Non-pigmented ciliary epithelial cell (primary cell): ENCODE results near the gene ANKDD1B.
"Not testable (repeated sequence)": the region's sequence is repeated elsewhere in the genome, so short reads cannot be mapped to it uniquely, and the experiment has no call there.

ENCODE experiments used
- DNase-seq: peaks from one replicate; pipeline ENCODE4 v3.0.0-alpha.2; 2010; ENCODE audit warnings: low read depth

ANKDD1B gene

GRCh38 chr5:75662061-75662460 is 50.8 kb downstream of the ANKDD1B start:
- DNase-seq, result no peak

- no peak for DNase-seq
Measured at GRCh38 chr5:75663579-75664284, 52.5 kb downstream of the ANKDD1B start.

GRCh38 chr5:75664979-75665378 is 53.7 kb downstream of the ANKDD1B start:
- no peak for DNase-seq

- no peak for DNase-seq
Measured at GRCh38 chr5:75666801-75667200, 55.5 kb downstream of the ANKDD1B start.

- no peak for DNase-seq
Measured at GRCh38 chr5:75667586-75667985, 56.3 kb downstream of the ANKDD1B start.

DNA sequence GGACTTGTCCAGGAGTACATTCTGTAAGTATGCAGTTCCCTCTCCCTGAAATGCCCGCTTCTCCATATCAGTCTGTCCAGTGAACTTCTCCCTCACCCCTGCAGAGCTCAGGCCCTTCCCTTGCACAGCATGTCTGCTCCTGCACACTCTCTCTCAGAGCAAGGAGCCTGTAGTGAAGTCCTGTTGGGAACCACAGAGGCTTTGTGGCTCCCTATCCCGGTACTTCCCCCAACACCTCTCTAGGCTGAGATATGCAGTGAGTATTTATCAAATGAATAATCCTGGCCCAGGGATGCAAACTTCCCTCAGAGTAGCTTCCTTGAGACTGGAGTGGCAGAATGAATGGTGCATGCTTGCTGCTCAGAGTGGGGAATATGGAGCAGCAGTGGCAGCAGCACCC is 57.2 kb downstream of the ANKDD1B start:
- DNase-seq, result no peak

DNA sequence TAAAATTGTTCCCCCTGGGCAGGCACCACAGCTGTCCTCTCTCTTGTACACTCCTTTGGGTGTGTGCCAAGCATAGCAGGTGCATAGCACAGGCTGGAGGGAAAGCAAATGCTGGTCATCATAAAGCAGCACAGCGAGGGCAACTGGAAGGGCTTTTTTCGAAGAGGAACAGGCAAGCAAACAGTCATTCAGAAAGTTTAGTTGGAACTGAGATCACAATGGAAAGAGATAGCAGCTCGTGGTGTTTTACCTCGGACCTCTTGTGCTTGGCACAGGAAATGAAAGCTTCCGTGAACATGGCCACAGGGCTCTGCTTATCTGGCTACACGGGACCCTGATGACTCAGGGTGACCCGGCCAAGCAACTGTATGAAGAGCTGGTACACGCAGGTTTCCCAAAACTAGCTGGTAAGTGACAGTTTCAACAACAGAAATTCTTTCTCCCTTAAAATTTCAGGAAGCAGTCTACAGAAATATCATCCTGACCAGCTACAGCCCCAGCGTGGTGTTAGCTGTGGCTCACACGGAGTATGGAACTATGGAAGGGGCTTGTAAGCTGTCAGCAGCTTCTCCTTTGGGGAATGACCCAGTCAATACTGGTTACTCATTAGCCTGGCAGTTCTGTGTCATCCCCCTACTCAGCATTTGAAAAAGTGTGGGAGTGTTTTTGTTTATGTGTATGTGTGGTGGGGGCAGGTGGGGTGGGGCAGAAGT is 57.9 kb downstream of the ANKDD1B start:
- no peak for DNase-seq

- DNase-seq, result no peak
Measured at GRCh38 chr5:75670577-75670976, 59.3 kb downstream of the ANKDD1B start.

- DNase-seq, result no peak
Measured at GRCh38 chr5:75671506-75671905, 60.3 kb downstream of the ANKDD1B start.

DNA sequence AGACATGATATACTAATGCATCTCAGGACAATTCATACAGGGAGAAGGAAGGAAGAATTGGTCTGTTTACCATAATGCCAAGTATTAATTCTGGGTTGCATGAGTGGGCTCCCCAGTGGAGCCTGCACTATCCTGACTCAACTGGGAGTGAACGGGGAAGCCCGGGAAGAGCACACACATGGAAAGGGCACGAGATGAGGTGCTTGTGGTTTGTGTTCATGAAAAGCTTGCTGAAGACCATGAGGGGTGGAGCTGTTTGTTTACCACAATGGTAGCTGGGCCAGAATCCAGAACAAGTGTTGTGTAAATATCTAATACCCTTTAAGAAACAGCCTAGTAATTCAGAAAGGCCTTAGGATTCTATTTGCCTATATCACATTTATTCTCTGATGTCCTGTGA is 61.4 kb downstream of the ANKDD1B start:
- no peak for DNase-seq

GRCh38 chr5:75675783-75676182 is 64.5 kb downstream of the ANKDD1B start:
- DNase-seq, result no peak

DNA sequence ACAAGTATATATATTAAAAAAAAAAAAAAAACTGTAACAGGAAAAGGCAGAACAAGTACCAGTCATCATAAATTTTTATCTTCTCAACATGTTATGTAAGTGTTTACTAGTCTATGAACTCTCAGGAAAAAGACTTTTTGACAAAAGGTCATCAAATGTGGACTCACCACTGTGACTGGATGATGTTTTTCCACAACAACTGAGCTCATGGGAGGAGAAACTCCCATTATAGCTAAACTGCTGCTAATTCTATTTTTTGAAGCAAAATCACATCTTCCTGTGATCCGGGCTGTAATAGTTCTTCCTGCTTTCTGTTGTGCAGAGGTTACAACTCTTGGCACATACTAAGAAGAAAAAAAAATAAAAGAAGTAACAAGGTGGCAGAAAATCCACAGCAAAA is 66.4 kb downstream of the ANKDD1B start:
- no peak for DNase-seq

- no peak for DNase-seq
Measured at GRCh38 chr5:75678155-75678554, 66.9 kb downstream of the ANKDD1B start.

GRCh38 chr5:75681125-75681830 is 70.0 kb downstream of the ANKDD1B start:
- DNase-seq, result no peak

DNA sequence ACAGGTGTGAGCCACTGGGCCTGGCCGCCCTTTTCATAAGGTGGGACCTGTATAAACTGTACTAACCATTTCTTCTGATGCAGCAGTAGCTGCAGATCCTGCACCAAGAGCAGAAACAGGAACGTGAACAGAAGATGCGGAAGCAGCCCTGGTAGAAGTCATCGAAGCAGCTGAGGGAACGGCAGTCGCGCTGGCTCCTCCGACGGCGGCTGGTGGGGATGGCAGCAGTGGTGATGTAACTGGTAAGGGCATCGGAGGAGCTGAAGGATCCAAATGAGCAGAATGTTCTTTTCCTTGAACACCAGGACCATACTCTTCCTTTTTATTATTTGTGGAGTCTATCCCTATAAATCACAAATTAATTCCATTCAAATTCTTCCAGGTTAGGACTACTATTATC is 73.9 kb downstream of the ANKDD1B start:
- DNase-seq, result no peak

GRCh38 chr5:75686480-75686879 is 75.2 kb downstream of the ANKDD1B start:
- no peak for DNase-seq

- DNase-seq, result no peak
Measured at GRCh38 chr5:75690669-75691068, 79.4 kb downstream of the ANKDD1B start.

DNA sequence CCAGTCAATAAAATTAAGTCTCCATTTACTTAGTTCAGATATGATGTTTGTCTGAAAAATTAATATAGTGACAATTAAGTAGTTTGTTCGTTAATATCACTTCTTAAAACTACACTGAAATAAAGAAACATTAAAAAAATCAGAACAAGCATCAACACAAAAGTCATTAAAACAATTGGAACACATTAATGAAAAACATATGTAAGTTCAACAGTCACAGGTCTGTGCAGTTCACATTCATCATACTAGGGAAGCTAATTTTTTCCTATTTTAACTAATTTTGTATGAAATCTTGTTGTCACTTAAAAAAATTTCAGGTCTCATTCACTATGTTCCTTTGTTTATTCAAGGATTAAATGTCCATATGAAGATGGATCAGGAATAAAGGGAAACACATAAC is 83.5 kb downstream of the ANKDD1B start:
- DNase-seq, result no peak

- not testable (repeated sequence) for DNase-seq
Measured at GRCh38 chr5:75695472-75696351, 84.5 kb downstream of the ANKDD1B start.

DNA sequence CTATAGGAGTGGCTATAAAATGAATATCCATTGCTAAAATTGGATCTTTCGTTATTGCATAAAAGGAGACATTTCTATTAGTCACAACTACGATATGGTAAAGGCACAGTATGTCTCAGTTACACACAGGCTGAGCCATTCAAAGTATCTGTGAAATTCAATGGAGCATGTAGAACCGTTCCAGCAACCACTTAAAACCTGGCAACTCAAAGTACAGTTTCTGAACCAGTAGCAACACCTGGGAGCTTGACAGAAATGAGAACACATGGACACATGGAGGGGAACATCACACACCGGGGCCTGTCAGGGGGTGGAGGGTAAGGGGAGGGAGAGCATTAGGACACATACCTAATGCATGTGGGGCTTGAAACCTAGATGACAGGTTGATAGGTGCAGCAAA is 90.6 kb downstream of the ANKDD1B start:
- no peak for DNase-seq

DNA sequence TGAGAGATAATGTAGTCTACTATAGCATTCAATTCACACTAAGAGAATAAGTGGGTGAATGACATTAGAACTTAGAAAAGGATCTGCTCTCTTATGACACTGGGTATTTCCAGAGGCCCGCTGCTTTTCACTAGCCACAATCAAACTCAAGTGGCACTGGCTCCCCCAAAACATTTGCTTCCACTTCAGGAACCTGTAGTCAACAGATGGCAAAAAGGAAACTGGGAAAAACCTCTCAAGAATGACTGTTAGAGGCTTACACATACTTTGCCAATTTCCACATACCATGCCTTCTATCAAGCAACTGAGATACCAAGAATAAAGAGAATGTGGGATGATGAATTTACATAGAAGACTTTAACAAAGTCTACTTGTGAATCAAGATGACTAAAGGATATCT is 94.8 kb downstream of the ANKDD1B start:
- no peak for DNase-seq

- DNase-seq, result no peak
Measured at GRCh38 chr5:75706775-75707174, 95.5 kb downstream of the ANKDD1B start.
